A549 treated with dexamethasone at 1 μM for 4 hours (cell line): Measurements from ENCODE around the gene ITGA3. TPM values are rescaled to one million over a fixed set of nuclear protein-coding genes. Genes with fewer than 3 reads are reported as not detected.

Source experiments
- total RNA-seq: library from RNA; stranded (reverse); fragments of 200-300 nt; extraction: Qiagen RNA extraction; gene quantifications from 5 replicates; pipeline ENCODE4 v1.2.3, GENCODE V29; 2022

The ITGA3 gene
- total RNA-seq = 312 to 429 TPM (median 406 TPM) in 5 replicates

GRCh38 chr17:50055426-50056216 lies at the start of gene ITGA3:
TSS of gene ITGA3 (plus strand) at chr17:50056110. CDS start at chr17:50056440, 330 bp downstream.

GRCh38 chr17:50094753-50095619 lies 39.1 kb downstream of the ITGA3 start, which contains the start of gene PDK2:
TSS of gene PDK2 (plus strand) at chr17:50095351. CDS start at chr17:50095436, 85 bp downstream.

GRCh38 chr17:50129728-50130558 lies 74.0 kb downstream of the ITGA3 start, which contains the start of gene SAMD14:
TSS of gene SAMD14 (minus strand) at chr17:50130160. CDS start at chr17:50124959, 5,201 bp downstream.

Other genes with a start within 250 kb of the ITGA3 start
- gene TAC4, start 208.0 kb upstream of the ITGA3 start, total RNA-seq = not detected in 5 replicates
- 1.4 to 3.0 TPM (median 2.7 TPM) in 5 replicates for gene DLX4, start 86.9 kb upstream of the ITGA3 start, total RNA-seq
- 0.06 to 0.17 TPM (median 0.08 TPM) in 5 replicates for gene DLX3, start 60.9 kb upstream of the ITGA3 start, total RNA-seq
- 11.5 to 21.5 TPM (median 20.4 TPM) in 5 replicates for gene PDK2, start 39.2 kb downstream of the ITGA3 start, total RNA-seq
- gene SAMD14, start 74.0 kb downstream of the ITGA3 start, total RNA-seq = 0.36 to 0.65 TPM (median 0.48 TPM) in 5 replicates
- 36.3 to 58.1 TPM (median 55.9 TPM) in 5 replicates for gene PPP1R9B, start 94.6 kb downstream of the ITGA3 start, total RNA-seq
- 0.54 to 2.3 TPM (median 1.2 TPM) in 5 replicates for gene SGCA, start 109.9 kb downstream of the ITGA3 start, total RNA-seq
- 5.8 to 11.3 TPM (median 9.0 TPM) in 5 replicates for gene COL1A1, start 145.5 kb downstream of the ITGA3 start, total RNA-seq
- gene TMEM92, start 218.4 kb downstream of the ITGA3 start, total RNA-seq = 14.9 to 17.9 TPM (median 16.1 TPM) in 5 replicates